ENCODE data around the gene ZSCAN22.

GRCh38 chr19:58284199-58284598 is 42.6 kb upstream of the ZSCAN22 start:
- no peak for TF ChIP-seq EZH2 (IDR thresholded peaks at IDR 0.05)
- no peak for TF ChIP-seq ATF3 (IDR thresholded peaks at IDR 0.05)
- no peak for TF ChIP-seq CTCF (IDR thresholded peaks at IDR 0.05 in 2 of 3, conservative IDR thresholded peaks at IDR 0.05 in 1 of 3; ENCODE audit: borderline replicate concordance in 1 of 3, insufficient read depth in 1 of 3, low read depth in 2 of 3, low read length in 2 of 3)
- TF ChIP-seq ZNF274 (IDR thresholded peaks at IDR 0.05; ENCODE audit: low read depth, low read length) = no peak
- no peak for TF ChIP-seq TCF7L2 (IDR thresholded peaks at IDR 0.05; ENCODE audit: borderline replicate concordance, extremely low read depth, insufficient read depth, insufficient read length)
- TF ChIP-seq POLR2A (IDR thresholded peaks at IDR 0.05; ENCODE audit: borderline replicate concordance, extremely low read depth, insufficient read depth, insufficient read length) = no peak
- no peak for TF ChIP-seq FOSL1 (IDR thresholded peaks at IDR 0.05; ENCODE audit: low read depth)
